Glomerular visceral epithelial cell (primary cell): ENCODE measurements around the gene COL19A1.
A peak's percentile ranks its signal among the peaks of the same experiment; 100 is the strongest.

ENCODE experiments used
- DNase-seq: peaks from one replicate; pipeline ENCODE4 v3.0.0-alpha.2; 2016; ENCODE audit errors: extremely low spot score

Gene COL19A1

GRCh38 chr6:70168681-70169377, 302.5 kb downstream of the COL19A1 start:
- no peak for DNase-seq

DNA sequence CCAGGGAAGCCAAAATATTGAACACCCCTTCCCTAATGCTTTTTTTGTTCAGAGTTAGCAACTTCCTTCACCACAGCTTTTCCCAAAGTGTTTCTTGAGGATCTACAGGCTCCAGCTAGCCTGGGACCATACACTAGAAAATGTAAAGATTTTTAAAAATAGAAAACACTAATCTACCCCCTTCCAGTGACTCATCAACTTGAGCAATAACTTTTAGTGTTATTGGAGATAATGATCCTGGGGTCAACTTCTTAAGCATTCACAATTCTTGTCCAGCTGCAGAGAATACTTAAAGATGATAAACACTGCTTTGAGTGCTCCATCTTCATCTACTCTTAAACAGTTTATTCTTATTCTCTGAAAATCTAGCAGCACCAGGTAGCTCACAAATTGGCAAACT, 304.9 kb downstream of the COL19A1 start:
- no peak for DNase-seq

- no peak for DNase-seq
These were observed 305.9 kb downstream of the COL19A1 start for GRCh38 chr6:70172252-70172651.

GRCh38 chr6:70175770-70176169, 309.4 kb downstream of the COL19A1 start:
- no peak for DNase-seq

DNA sequence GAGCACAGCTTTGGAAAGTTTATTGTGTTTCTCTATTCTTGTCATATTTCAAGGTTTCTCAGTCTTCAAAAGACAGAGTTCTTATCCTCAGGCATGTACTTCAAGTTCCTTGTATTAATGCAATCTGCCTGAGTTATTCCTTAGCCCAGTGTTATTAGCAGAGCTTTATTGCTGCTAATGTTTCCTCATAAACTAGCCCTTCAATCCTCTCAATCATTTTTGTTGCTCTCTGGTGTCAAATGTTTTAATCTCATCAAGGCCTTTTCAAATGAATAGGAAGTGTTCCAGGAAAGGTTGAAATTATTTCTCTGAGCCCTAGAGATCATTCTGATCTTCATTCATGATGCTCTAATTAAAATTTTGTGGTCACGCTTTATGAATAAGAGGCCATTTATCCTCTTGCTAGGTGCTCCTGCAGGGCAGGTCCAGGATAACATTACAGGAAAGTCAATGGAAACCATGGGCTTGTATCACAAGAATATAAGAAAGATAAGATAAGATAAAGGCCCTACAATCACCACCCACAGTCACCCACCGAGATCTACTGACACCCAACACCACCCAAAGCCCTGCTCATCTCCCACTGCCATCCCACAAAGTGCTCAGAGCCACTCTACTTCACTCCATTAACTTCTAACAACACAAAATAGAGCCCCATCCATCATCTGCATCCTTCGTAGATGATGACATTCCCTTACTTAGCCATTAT, 310.6 kb downstream of the COL19A1 start:
- no peak for DNase-seq

- DNase-seq, result no peak
These were observed 314.0 kb downstream of the COL19A1 start for GRCh38 chr6:70180183-70180900.

GRCh38 chr6:70180901-70181599, 314.7 kb downstream of the COL19A1 start:
- no peak for DNase-seq

DNA sequence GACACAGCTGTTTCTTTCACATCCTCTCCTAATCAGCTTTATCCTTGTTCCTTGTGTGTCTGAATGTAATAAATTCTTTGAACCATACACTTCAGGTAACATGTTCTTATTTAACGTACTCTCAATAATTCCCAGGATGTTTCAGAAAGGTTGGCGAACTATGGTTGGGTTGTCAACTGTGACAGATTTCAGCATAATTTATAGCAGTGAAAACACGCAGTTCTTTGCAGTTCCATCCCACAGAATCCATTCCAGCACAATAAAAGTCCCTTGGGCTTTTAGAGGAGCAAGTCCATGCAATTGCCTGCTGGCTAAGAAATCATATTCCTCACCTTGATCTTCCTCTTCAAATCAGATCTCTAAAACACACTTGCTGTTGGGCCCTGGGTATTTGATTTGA, 317.2 kb downstream of the COL19A1 start:
- no peak for DNase-seq

DNA sequence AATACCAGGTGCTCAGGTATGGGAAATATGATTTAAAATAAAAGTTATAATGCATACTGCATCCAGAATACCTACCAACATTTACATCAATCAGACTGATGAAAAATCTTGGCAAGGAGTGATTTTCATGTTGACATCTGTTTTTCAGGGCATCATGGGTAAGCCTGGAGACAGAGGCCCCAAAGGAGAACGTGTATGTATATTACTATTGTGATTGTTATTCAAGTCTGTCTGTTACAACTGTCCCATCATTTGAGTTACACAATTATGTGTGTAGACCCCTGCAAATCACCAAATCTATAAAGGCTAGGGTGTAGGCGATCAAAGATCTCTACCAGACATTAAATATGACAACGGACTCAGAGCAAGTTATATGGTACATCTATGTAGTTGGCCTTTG, 318.4 kb downstream of the COL19A1 start:
- DNase-seq, result no peak

DNA sequence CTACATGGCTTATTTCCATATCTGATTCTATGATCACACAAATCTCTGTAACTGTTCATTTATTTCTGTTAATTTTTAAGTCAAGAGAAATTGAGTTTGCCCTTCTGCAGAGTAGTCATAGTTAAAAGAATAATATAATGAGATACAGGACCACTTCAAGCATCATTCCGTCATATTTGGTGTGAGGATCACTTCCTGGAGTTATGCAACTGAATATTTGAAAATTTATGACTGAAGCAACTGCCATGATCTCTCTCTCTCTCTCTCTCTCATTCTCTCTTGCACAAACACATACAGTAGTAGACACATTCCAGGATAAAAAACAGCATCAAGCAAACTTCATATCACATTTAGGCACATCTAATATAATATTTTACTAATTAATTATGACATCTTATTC, 320.1 kb downstream of the COL19A1 start:
- no peak for DNase-seq

DNA sequence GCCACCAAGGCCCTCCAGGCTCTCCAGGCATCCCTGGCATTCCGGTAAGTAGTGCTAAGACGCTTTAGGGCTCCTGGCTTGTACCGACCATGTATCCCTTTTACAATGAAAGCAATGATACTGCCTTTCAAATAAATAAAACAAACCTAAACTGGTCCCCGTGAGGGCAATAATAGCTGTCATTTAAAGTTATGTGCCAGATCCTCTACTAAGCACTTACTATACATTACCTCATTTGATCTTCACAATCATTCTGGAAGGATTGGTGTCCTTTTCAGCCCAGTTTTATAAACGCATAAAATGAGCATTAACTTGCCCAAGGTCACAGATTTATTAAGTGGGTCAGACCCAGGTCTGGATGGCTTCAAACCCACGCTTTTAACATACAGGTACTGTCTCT, 321.8 kb downstream of the COL19A1 start:
- DNase-seq, result no peak

DNA sequence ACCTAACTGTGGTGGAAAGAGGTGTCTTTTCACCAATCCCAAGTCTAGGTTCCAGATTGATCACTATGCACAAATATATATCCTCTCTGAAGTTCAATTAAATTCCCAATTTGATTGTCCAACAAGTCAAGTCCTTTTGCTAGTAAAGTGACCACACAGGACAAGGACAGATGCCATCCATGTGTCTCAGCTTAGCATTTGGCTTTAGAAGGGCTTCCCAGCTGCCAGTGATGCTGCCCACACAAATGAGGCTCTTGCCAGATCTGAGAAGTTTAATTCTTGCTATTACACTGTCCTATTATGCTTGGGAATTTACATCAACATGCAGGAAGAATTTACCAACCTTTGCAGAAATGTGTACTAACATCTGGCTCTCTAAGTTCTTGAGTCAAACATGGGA, 328.1 kb downstream of the COL19A1 start:
- no peak for DNase-seq

DNA sequence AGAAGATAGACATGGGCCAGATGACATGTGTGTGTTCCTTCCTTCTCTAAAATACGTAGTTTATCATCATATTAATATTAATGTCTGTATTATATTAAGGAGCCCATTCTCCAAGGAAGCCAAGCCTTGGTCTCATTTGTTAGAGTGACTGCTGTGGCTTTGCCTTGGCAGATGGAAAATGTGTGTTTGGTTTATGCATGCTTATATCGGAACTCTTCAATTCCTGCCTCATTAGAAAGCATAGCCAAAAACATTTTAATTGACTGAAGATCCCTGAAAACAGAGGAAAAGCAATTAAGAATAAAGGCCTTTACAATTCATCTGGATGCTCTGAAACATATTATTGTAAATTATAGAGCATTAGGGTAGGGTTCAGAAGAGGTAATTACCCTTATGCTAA, 330.2 kb downstream of the COL19A1 start:
- DNase-seq, result no peak

- no peak for DNase-seq
These were observed 332.4 kb downstream of the COL19A1 start for GRCh38 chr6:70198785-70199184.

DNA sequence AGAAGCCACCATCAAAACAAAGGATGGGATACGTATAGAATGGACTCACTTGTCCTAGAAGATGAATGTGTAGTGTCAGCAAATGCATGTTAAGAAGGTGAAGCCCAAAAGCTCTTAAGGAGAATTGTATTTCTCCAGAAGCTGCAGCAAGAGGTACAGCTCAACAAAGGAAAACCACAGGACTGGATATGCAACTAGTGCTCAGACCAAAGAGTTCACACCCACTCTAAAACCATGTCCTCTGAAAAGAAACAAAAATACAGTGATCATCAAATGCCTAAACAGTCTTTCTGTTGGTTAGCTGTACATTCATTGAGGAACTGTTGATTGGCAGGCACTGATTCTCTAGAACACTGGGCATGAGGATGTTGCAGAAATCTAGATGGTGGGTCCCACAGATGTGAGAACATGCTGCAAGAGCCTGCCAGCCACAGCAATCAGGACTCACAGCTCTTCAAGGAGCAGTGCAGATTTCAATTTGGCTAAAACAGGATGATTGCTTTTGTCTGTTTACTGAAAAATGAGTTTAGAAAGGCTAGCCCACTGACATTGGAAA, 342.0 kb downstream of the COL19A1 start:
- no peak for DNase-seq

DNA sequence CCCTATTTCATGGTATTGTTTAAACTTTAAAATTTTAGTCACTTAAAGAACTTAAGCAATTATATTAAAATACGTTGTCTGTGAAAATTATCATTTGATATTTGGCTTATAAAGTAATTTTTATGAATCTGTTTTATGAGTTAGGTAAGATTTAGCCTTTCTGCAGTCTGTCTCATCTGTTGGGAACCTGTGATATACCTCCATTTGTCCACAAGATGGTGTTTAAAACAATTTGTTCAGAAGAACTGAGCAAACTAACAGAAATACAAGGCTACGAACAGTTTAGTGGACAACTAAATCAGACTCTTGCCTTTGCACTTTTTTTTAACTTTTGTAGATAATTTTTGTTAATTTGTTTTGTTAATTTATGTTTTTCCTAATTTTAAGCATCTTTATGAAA, 344.1 kb downstream of the COL19A1 start:
- DNase-seq, result no peak

DNA sequence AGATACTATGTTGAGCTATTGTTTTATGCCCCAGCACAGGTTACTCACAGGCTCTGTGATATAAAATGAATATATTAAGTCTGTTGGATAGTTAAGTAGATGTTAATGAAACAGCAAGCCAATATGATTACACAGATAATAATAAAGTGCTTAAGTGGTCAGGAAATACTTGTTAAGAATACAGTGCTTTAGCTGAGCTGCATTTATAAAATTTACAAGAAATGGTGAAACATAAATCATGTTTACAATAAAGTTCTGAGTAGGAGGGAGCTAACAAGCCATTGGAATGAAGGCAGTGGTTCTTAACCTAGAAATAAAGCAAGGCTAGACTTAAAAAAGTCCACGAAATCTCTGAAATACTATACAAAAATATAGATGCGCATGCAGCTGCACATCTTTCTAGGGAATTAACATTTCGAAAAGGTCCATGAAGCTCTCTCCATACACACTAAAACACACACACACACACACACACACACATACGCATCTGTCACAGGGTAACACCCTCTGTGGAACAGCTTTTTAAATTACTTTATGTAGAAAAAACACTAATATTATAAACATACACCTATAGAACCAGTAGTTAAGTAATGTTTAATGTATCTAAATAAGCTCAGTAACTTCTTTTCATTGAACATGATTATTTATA, 349.2 kb downstream of the COL19A1 start:
- no peak for DNase-seq

- DNase-seq, result no peak
These were observed 350.4 kb downstream of the COL19A1 start for GRCh38 chr6:70216767-70217166.

- no peak for DNase-seq
These were observed 353.7 kb downstream of the COL19A1 start for GRCh38 chr6:70219943-70220613.

DNA sequence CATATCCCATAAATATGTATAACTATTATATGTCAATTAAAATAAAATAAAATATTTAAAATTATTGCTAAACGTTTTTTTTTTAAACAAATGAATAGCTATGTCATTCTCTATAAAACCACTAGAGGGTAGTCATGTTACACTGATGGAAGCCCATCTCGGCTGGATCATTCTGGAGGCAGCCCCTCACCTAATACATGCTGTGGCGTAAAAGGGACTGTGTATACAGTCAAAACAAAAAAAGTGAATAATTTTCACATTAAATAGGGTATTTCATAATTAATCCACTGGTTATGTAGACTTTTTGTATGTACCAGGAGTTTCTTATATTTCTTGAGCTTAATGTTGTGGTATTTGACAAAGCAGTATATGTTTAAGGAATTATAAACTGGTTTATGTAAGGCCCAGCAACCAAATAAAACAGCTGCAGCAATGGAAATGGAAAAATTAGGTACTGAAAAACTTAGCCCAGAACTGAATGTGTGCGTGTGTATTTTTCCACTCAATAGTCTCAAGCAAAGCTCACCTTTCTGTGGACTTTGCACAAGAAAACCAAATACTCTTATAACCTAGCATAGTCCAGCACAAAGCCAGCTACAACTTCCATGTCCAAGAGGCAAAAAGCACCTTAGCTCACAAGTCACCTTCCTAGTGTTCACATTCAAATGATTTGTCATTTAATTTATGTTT, 354.8 kb downstream of the COL19A1 start:
- peak; percentile 23 for DNase-seq
